Suprapubic skin (tissue), 4 donors: ENCODE data around the gene DTD1. TPM values are rescaled to one million over a fixed set of nuclear protein-coding genes. Genes with fewer than 3 reads are reported as not detected.
A peak's percentile ranks its signal among the peaks of the same experiment; 100 is the strongest.

Experiments
- DNase-seq, 2 donors: peaks; one replicate each; pipeline ENCODE4 v3.0.0-alpha.2; 2019; ENCODE audit warnings: low spot score in 2 of 2
- H3K27ac ChIP-seq: fragments of 200-600 bp; sonication (generic); one replicate; pipeline ENCODE4 v1.5.1; 2019
- H3K27me3 ChIP-seq: fragments of 200-600 bp; sonication (generic); one replicate; pipeline ENCODE4 v1.5.1; 2019
- H3K36me3 ChIP-seq: fragments of 200-600 bp; sonication (generic); one replicate; pipeline ENCODE4 v1.5.1; 2019
- H3K4me1 ChIP-seq: fragments of 200-600 bp; sonication (generic); one replicate; pipeline ENCODE4 v1.5.1; 2019
- H3K4me3 ChIP-seq: fragments of 200-600 bp; sonication (generic); one replicate; pipeline ENCODE4 v1.5.1; 2019; ENCODE audit warnings: mild to moderate bottlenecking
- H3K9me3 ChIP-seq: fragments of 200-600 bp; sonication (generic); one replicate; pipeline ENCODE4 v1.5.1; 2019
- EP300 ChIP-seq: sonication (generic); formaldehyde crosslinking; IDR thresholded peaks from one replicate; pipeline ENCODE4 v1.6.1; 2017; ENCODE audit warnings: antibody characterized with exemption
- POLR2A ChIP-seq, 2 donors: fragments of 450-650 bp; IDR thresholded peaks; one replicate each; pipeline ENCODE4 v1.6.1; 2017; ENCODE audit warnings: antibody characterized with exemption in 2 of 2, mild to moderate bottlenecking in 2 of 2, moderate library complexity in 2 of 2
- POLR2AphosphoS5 ChIP-seq, 3 donors: sonication (generic); formaldehyde crosslinking; IDR thresholded peaks; one replicate each; pipeline ENCODE4 v1.6.1; 2017; ENCODE audit warnings: antibody characterized with exemption in 3 of 3
- WGBS: methylation state at CpG from one replicate; pipeline ENCODE4 v1.1.5; 2018; 5-methylcytosine and 5-hydroxymethylcytosine counted together
- total RNA-seq, 4 donors: library from RNA; depleted of rRNA; stranded (reverse); fragments of >200 nt; gene quantifications; one replicate each; pipeline ENCODE4 v1.1.0, GENCODE V29; 2016
- TF ChIP-seq, protein P1 (sequence below), 2 donors: fragments of 200-600 bp in 1 of 2; fragments of 450-650 bp in 1 of 2; sonication (generic) in 1 of 2; IDR thresholded peaks; one replicate each; pipeline ENCODE4 v1.5.1; 2016 to 2019; ENCODE audit warnings: antibody characterized with exemption in 2 of 2, mild to moderate bottlenecking in 1 of 2, moderate library complexity in 1 of 2

DTD1 gene
- total RNA-seq, 4 donors from 2014 or later: 22.5 to 33.2 (median 27.0) TPM

DNA sequence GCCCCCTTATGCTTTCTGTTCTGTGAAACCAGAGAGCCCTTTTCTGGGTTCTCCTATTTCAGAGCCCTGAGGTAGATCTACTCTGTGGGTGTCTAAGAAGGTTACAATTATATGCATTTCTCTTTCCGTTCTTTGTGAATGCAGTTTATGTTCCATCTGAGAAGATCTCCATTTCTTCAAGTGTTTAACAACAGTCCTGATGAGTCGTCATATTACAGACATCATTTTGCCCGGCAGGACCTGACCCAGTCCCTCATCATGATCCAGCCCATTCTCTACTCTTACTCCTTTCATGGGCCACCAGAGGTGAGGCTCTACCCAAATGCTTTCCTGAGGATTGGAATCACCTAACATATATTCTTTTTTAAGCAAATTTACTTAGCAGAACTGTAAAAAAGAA is 39.4 kb upstream of the DTD1 start:
- Histone ChIP-seq H3K27me3 (no peaks in the 10 kb centered on the region), H3K9me3 (no peaks in the 10 kb centered on the region), H3K36me3 (peaks cover 90% of the 10 kb centered on the region), H3K27ac (no peak overlapping the region), H3K4me1 (no peaks in the 10 kb centered on the region), H3K4me3 (no peak overlapping the region)
- TF ChIP-seq POLR2AphosphoS5 (IDR thresholded peaks at IDR 0.05) (no peak), POLR2A (IDR thresholded peaks at IDR 0.05) (no peak), EP300 (no peak)
- TF ChIP-seq, protein P1, sequence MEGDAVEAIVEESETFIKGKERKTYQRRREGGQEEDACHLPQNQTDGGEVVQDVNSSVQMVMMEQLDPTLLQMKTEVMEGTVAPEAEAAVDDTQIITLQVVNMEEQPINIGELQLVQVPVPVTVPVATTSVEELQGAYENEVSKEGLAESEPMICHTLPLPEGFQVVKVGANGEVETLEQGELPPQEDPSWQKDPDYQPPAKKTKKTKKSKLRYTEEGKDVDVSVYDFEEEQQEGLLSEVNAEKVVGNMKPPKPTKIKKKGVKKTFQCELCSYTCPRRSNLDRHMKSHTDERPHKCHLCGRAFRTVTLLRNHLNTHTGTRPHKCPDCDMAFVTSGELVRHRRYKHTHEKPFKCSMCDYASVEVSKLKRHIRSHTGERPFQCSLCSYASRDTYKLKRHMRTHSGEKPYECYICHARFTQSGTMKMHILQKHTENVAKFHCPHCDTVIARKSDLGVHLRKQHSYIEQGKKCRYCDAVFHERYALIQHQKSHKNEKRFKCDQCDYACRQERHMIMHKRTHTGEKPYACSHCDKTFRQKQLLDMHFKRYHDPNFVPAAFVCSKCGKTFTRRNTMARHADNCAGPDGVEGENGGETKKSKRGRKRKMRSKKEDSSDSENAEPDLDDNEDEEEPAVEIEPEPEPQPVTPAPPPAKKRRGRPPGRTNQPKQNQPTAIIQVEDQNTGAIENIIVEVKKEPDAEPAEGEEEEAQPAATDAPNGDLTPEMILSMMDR (IDR thresholded peaks at IDR 0.05): no peak
- 93% methylated on average over 3 of the region's 3 CpGs for WGBS
- no peak for DNase-seq

DNA sequence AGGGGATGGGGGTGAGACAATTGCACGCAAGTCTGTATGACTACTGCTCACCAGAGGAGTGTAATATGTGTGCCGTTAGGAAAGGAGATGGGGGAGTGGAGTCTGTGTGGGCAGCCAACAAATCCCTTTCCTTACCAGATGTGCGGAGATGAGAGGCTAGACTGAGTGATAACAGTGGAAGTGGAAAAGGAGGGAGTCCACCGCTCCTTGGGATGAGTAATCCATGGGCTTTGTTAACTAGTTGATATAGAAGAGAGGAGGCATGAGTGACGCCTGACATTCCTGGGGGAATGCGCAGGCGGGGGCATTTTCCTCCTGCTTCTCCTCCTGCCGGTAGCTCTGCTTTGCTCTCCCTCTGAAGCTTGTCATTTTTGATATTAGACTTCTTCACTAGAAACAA is 34.1 kb upstream of the DTD1 start:
- peaks cover 88% of the 10 kb centered on the region for H3K36me3 ChIP-seq
- TF ChIP-seq EP300: no peak
- 95% methylated on average over 8 of the region's 8 CpGs for WGBS
- no peak overlapping the region for H3K27ac ChIP-seq
- no peaks in the 10 kb centered on the region for H3K27me3 ChIP-seq
- DNase-seq: no peak
- no peak overlapping the region for H3K4me3 ChIP-seq
- H3K4me1 ChIP-seq: no peaks in the 10 kb centered on the region
- no peaks in the 10 kb centered on the region for H3K9me3 ChIP-seq

DNA sequence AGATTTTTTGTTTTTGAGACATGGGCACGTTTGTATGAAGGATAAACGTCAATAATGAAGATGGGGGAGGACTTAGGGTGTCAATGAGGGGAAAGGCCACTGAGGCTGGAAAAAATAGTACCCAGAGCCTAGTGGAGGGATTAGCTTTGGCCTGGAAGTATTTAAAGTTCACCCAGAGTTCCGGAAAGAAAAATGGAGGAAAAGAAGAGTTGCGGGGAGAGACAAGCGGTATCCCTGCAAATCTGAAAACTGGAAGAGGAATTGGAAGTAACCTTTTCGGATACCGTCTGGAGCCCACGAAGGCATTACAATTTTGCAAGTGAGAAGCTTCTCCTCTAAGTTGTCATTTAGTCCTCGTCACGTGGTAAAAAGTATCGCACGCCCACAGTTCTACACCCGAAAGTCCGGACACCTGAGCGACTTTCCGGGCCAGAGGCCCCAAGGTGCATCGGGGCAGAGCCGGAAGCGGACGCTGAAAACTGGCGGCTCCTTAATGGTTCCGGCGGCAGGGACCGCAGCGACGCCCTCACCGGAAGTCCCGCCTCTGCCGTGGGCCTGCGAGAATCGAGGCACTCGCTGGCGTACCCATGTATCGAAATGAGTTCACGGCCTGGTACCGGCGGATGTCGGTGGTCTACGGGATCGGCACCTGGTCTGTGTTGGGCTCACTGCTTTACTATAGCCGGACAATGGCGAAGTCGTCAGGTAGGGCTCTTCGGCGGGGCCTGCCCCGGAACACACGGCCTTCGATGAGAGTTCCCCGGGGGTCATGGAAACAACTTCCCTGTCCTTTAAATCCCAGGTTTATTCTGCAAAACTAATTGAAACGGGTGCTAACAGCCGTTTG is 20.7 kb upstream of the DTD1 start, which contains the start of gene SMIM26:
Gene SMIM26, plus strand, starts transcription at position 541 of the 847 bp plus-strand sequence. Its CDS starts 47 bp downstream, at position 588.
- peak; percentile 94 to 96 for DNase-seq
- Histone ChIP-seq H3K27ac (peak within 1 kb of the TSS; percentile 83), H3K4me3 (peak within 1 kb of the TSS; percentile 78), H3K4me1 (peaks cover 21% of the 10 kb centered on the region), H3K36me3 (peaks cover 23% of the 10 kb centered on the region), H3K9me3 (no peaks in the 10 kb centered on the region), H3K27me3 (no peaks in the 10 kb centered on the region)
- under 1% methylated on average over 32 of the region's 51 CpGs for WGBS
- TF ChIP-seq POLR2AphosphoS5 (IDR thresholded peaks at IDR 0.05) (peak in 2 of 3 donors; percentile 37 to 81), POLR2A (IDR thresholded peaks at IDR 0.05) (peak in 1 of 2 donors; percentile 63), EP300 (no peak)
- TF ChIP-seq, protein P1 (IDR thresholded peaks at IDR 0.05): no peak

DNA sequence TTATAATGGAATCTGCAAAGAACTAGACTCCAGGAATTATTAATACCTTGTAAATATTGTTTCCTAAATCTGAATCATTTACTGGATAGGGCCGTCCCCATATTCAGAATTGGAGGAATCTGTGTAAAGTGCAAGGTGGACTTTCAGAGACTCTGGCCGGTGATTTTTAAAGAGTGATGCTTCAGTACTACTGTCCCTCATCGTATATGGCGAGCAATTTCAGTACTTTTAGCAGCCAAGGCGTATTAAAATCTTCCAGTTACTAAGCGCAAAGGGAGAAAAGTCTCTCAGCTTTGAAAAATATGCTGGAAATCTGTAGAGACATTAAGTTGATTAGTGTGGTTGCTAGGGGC is 20.1 kb upstream of the DTD1 start:
- Histone ChIP-seq H3K27ac (peak overlapping the region; percentile 83), H3K27me3 (no peaks in the 10 kb centered on the region), H3K36me3 (peaks cover 18% of the 10 kb centered on the region), H3K4me3 (peak overlapping the region; percentile 78), H3K4me1 (peaks cover 21% of the 10 kb centered on the region), H3K9me3 (no peaks in the 10 kb centered on the region)
- TF ChIP-seq POLR2AphosphoS5 (IDR thresholded peaks at IDR 0.05) (no peak), POLR2A (IDR thresholded peaks at IDR 0.05) (no peak), EP300 (no peak)
- TF ChIP-seq, protein P1 (IDR thresholded peaks at IDR 0.05): no peak
- DNase-seq: no peak
- 1% methylated on average over 6 of the region's 6 CpGs for WGBS

DNA sequence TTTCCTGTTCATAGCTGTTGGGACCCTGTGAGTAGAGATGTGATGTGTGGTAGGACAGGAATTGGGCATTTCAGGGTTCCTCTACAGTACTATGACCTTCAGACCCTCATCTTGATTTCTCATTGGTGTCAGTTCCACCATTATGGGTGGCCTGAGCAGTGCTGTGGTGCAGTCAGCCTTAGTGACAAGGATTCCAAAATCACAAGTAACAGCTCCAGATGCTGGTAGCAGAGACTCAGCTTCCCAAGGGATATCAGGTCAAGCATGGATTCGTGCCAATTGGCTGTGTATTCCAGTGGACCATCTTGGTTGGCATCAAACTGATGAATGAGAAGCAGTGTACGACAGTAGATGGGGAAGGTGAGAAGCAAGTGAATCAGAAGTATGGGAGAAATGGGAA is 16.8 kb upstream of the DTD1 start:
- no peaks in the 10 kb centered on the region for H3K9me3 ChIP-seq
- 92% methylated on average over 2 of the region's 2 CpGs for WGBS
- H3K4me3 ChIP-seq: no peak overlapping the region
- DNase-seq: no peak
- H3K27ac ChIP-seq: no peak overlapping the region
- H3K36me3 ChIP-seq: peaks cover 15% of the 10 kb centered on the region
- peaks cover 21% of the 10 kb centered on the region for H3K4me1 ChIP-seq
- TF ChIP-seq POLR2AphosphoS5 (IDR thresholded peaks at IDR 0.05) (no peak), EP300 (no peak), POLR2A (IDR thresholded peaks at IDR 0.05) (no peak)
- TF ChIP-seq, protein P1 (IDR thresholded peaks at IDR 0.05): no peak
- H3K27me3 ChIP-seq: no peaks in the 10 kb centered on the region
